T-helper 2 cell treated with Interferon-gamma antibody and Interleukin-4, amounts not matched to agents 100 ng/mL and 5 ng/mL, for 36 hours (primary cell): ENCODE measurements around the gene CYP21A2. TPM values are rescaled to one million over a fixed set of nuclear protein-coding genes. Genes with fewer than 3 reads are reported as not detected.
"Not testable (repeated sequence)": the region's sequence is repeated elsewhere in the genome, so short reads cannot be mapped to it uniquely, and the experiment has no call there.

Experiments
- intact Hi-C: fragments of 100-400 bp; cut with micrococcal nuclease; formaldehyde crosslinking; loops from one replicate; pipeline ENCODE4 v1.15.1; 2023
- total RNA-seq: library from RNA; stranded (reverse); gene quantifications from 2 replicates; pipeline ENCODE4 v1.2.3, GENCODE V29; 2022

Gene CYP21A2
- total RNA-seq, 1 donor from 2014 or later: 0.59 TPM

GRCh38 chr6:32029553-32029952, 8.7 kb upstream of the CYP21A2 start:
- intact Hi-C loops: not testable (repeated sequence)

DNA sequence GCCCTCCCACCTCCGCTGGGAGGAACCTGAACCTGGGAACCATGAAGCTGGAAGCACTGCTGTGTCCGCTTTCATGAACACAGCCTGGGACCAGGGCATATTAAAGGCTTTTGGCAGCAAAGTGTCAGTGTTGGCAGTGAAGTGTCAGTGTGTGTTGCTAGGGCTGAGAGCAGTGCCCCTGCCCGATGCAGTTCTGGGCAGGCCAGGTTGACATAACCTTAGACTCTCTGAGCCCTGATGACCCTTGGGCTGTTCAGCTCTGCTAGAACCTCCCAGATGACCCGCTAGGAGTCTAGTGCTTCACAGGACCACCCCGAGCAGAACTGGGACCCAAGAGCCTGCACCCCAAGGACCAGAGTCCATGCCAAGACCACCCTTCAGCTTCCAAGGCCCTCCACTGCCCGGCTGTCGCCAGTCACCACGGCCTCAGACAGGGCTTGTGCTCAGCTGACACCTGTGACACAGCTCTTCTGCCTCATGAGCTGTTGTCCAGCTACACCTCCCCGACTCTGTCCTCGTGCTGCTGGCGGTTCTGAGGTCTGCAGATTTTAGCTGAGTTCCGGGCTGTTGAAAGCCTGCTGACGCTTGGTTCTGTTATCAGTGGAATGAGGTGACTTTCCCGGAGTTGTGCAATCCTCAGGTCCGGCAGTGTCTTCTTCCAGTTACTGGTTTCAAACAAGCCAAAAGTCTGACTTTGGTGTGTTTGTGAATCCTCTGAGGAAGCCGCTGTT, 2.8 kb upstream of the CYP21A2 start:
- intact Hi-C loops: not testable (repeated sequence)

- intact Hi-C loops: not testable (repeated sequence)
Observed at GRCh38 chr6:32037136-32037535, 1.1 kb upstream of the CYP21A2 start.

- intact Hi-C loops: not testable (repeated sequence)
Observed at GRCh38 chr6:32038878-32039277, 663 bp downstream of the CYP21A2 start.

GRCh38 chr6:32039321-32040274, 1.4 kb downstream of the CYP21A2 start:
- intact Hi-C loops: not testable (repeated sequence)

DNA sequence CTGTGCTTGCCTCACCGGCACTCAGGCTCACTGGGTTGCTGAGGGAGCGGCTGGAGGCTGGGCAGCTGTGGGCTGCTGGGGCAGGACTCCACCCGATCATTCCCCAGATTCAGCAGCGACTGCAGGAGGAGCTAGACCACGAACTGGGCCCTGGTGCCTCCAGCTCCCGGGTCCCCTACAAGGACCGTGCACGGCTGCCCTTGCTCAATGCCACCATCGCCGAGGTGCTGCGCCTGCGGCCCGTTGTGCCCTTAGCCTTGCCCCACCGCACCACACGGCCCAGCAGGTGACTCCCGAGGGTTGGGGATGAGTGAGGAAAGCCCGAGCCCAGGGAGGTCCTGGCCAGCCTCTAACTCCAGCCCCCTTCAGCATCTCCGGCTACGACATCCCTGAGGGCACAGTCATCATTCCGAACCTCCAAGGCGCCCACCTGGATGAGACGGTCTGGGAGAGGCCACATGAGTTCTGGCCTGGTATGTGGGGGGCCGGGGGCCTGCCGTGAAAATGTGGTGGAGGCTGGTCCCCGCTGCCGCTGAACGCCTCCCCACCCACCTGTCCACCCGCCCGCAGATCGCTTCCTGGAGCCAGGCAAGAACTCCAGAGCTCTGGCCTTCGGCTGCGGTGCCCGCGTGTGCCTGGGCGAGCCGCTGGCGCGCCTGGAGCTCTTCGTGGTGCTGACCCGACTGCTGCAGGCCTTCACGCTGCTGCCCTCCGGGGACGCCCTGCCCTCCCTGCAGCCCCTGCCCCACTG, 2.3 kb downstream of the CYP21A2 start:
- intact Hi-C loops: not testable (repeated sequence)

GRCh38 chr6:32041050-32041321, 2.8 kb downstream of the CYP21A2 start:
- intact Hi-C loops: not testable (repeated sequence)

GRCh38 chr6:32041385-32041784, 3.2 kb downstream of the CYP21A2 start:
- intact Hi-C loops: not testable (repeated sequence)

- intact Hi-C loops: not testable (repeated sequence)
Observed at GRCh38 chr6:32042276-32042675, 4.1 kb downstream of the CYP21A2 start.

DNA sequence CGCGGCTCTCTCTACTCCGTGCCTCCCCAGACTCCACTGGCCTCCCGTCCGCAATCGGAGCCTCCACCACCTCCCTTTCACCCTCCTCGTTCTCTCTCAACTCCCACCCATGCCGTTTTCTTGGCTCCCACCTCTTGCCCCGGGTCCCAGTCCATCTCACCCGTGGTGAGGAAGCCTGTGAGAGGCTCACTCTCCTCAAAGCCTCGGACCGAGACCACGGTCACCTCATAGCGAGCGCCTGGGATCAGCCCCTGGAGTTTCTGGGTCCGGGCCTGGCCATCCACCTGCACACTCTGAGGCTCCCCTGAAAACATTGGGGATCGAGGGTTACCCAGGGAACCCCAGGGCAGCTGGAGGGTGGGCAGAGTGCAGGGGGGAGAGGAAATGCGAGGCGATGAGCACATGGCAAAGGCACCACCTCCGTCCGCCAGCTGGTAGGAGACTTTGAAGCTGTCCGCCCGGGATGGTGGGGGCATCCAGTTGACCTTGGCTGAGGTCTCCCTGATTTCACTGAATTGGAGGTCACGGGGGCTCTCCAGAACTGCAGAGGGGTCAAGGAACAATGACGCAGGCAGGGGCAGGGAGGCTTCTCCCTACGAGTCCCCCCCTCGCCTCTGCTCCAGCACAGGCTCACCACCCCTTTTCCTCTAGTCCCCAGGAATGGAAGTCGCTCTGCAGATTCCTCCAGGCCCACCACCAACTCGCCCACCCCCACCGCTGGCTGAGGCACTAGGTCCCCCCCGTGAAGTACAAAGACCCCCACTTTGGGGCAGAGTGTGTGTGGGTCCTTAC, 5.6 kb downstream of the CYP21A2 start:
- intact Hi-C loops: not testable (repeated sequence)

GRCh38 chr6:32044916-32045315, 6.7 kb downstream of the CYP21A2 start:
- intact Hi-C loops: not testable (repeated sequence)

GRCh38 chr6:32045811-32046449, 7.7 kb downstream of the CYP21A2 start:
- intact Hi-C loops: no loop called here

GRCh38 chr6:32046450-32047083, 8.4 kb downstream of the CYP21A2 start:
- intact Hi-C loops: no loop called here

- intact Hi-C loops: no loop called here
Observed at GRCh38 chr6:32047084-32047478, 8.9 kb downstream of the CYP21A2 start.

DNA sequence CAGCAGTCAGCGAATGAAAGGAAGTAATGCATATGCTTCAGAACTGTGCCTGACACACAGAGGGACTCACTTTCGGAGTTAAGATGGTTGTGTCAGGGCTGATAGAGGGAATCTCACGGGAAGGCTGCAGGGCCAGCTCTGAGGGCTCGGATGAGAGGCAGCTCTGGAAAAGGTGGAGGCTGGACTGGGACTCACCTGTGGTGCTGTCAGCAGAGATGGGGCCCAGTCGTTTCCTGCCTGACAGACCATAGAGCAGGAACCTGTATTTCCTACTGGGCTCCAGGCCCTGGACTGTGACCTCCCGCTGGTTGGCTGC, 9.3 kb downstream of the CYP21A2 start:
- intact Hi-C loops: no loop called here

DNA sequence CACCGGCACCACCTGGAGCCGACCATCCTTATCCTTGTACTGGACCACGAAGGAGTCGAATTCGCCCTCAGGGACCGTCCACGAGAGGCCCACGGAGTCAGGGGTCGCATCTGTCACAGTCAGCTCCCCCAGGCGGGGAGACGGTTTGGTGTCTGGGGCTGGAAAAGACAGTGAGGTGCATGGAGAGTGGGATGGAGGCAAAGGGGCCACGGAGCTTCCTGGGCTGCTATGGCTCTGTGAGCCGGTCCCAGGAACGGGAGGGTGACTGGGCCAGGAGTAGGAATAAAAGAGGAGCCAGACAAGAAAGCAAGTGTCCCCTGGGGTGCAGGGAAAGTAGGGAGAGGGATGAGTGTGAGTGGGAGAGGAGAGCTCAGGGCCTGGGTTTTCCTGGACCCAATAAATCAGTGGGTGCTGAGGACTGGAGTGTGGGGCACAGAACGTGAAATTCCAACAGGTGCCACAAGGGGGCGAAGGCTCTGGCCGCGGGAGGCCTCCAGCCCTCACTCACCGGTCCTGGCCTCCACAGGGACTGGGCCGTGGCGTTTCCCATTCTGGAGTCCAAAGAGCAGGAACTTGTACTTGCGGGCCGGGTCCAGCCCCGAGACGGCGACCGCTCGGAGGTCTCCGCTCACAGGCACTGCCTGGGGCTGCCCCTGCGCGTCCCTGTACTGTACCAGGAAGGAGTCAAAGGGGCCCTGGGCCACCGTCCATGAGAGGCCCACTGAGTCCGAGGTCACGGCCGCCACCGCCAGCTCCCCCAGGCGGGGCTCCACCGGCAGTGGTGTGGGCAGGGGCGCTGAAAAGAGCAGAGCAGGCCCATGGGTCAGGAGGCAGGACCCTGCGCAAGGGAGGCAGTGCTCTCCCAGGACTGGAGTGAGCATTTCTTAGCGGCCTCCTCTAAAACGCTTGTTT, 9.9 kb downstream of the CYP21A2 start:
- intact Hi-C loops: no loop called here

DNA sequence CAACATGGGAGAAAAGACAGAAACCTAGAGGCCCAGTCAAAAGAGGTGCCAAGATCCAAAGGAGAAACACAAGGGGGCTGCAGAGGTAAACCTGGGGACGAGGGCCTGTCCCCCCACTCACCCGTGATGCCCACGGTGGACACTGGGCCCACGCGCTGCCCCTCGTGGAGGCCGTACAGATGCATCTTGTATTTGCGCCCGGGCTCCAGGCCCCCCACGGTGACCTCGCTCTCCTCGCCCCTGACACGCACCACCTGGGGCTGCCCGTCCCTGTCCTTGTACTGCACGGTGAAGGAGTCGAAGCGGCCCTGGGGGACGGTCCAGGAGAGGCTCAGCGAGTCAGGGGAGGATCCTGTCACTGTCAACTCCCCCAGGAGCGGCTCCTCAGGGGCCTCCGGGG, 10.9 kb downstream of the CYP21A2 start:
- intact Hi-C loops: not testable (repeated sequence)

DNA sequence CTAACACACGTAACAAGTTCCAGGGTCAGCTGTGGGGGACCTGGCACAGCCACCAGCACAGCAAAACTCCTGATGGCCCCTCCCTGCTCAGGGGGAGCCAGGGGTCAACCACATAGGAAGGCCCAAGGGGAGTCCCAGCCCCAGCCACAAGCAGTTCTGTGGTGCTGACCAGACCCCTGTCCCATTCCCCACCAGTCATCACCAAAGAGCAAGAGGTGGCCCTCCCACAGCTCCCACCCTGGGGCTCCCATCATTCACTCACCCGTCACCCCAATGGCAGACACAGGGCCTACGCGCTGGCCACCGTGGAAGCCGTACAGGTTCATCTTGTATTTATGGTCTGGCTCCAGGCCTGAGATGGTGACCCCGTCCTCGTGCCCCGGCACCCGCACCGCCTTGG, 11.5 kb downstream of the CYP21A2 start:
- intact Hi-C loops: not testable (repeated sequence)

- intact Hi-C loops: no loop called here
Observed at GRCh38 chr6:32050562-32050961, 12.3 kb downstream of the CYP21A2 start.
